ENCODE data around the gene SSH2.

GRCh38 chr17:29586676-29587469, 343.2 kb downstream of the SSH2 start:
- TF ChIP-seq CTCF (IDR thresholded peaks at IDR 0.05) (no peak), POLR2A (IDR thresholded peaks at IDR 0.05) (no peak), POLR2AphosphoS5 (IDR thresholded peaks at IDR 0.05) (no peak)
